Uterus (tissue), 4 donors: ENCODE results near the gene MAP4K4. TPM values are rescaled to one million over a fixed set of nuclear protein-coding genes. Genes with fewer than 3 reads are reported as not detected.

Experiments
- DNase-seq, 2 donors: peaks; one replicate each; pipeline ENCODE4 v3.0.0-alpha.2; 2019 to 2020
- H3K27ac ChIP-seq, 2 donors: fragments of 200-600 bp; sonication (generic); 1 replicate in 1 of 2; 2 replicates in 1 of 2; pipeline ENCODE4 v1.5.1; 2016 to 2018
- H3K27me3 ChIP-seq, 2 donors: fragments of 200-600 bp; sonication (generic); one replicate each; pipeline ENCODE4 v1.5.1; 2018 to 2019; ENCODE audit warnings: control low read depth in 1 of 2
- H3K36me3 ChIP-seq, 2 donors: fragments of 200-600 bp; sonication (generic); one replicate each; pipeline ENCODE4 v1.5.1; 2019; ENCODE audit warnings: control low read depth in 1 of 2
- H3K4me1 ChIP-seq, 2 donors: fragments of 200-600 bp; sonication (generic); one replicate each; pipeline ENCODE4 v1.5.1; 2018 to 2019; ENCODE audit warnings: control low read depth in 1 of 2
- H3K4me3 ChIP-seq, 2 donors: fragments of 200-600 bp; sonication (generic); 1 replicate in 1 of 2; 2 replicates in 1 of 2; pipeline ENCODE4 v1.5.1; 2018 to 2019; ENCODE audit warnings: mild to moderate bottlenecking in 1 of 2
- H3K9me3 ChIP-seq, 2 donors: fragments of 200-600 bp; sonication (generic); one replicate each; pipeline ENCODE4 v1.5.1; 2019; ENCODE audit warnings: control low read depth in 1 of 2
- POLR2A ChIP-seq, 2 donors: fragments of 450-650 bp; IDR thresholded peaks; one replicate each; pipeline ENCODE4 v1.6.1; 2016; ENCODE audit warnings: antibody characterized with exemption in 2 of 2, mild to moderate bottlenecking in 1 of 2, moderate library complexity in 1 of 2
- intact Hi-C: fragments of 100-400 bp; cut with DNase I; formaldehyde crosslinking; loops from one replicate; pipeline ENCODE4 v1.15.1; 2023; ENCODE audit warnings: low total_unique reads
- total RNA-seq, 4 donors: library from RNA; depleted of rRNA in 3 of 4; stranded (reverse); fragments of >200 nt in 3 of 4; gene quantifications; one replicate each; pipeline versions ENCODE4 v1.1.0 to v1.2.4, GENCODE V29; 2014 to 2023
- TF ChIP-seq, protein P1 (sequence below), 4 experiments: fragments of 200-600 bp in 2 of 4; fragments of 450-650 bp in 2 of 4; sonication (generic) in 2 of 4; IDR thresholded peaks; one replicate each; pipeline ENCODE4 v1.5.1; 2016 to 2019; ENCODE audit warnings: antibody characterized with exemption in 4 of 4, mild to moderate bottlenecking in 2 of 4, moderate library complexity in 1 of 4
- donor health status: DM: yes; HTN: yes; CAD: no.

The MAP4K4 gene
- total RNA-seq, 4 donors from 2014 or later = 17.9 to 87.2 (median 55.4) TPM

- no peaks in the 10 kb centered on the region for H3K27me3 ChIP-seq
- intact Hi-C loops = loop anchor here (10.0 kb wide), 1 partner anchor 611 kb away; no protein-coding TSS in a partner anchor
- H3K4me3 ChIP-seq = no peak overlapping the region
- H3K9me3 ChIP-seq = no peaks in the 10 kb centered on the region
- no peak for TF ChIP-seq POLR2A (IDR thresholded peaks at IDR 0.05)
- TF ChIP-seq, protein P1, sequence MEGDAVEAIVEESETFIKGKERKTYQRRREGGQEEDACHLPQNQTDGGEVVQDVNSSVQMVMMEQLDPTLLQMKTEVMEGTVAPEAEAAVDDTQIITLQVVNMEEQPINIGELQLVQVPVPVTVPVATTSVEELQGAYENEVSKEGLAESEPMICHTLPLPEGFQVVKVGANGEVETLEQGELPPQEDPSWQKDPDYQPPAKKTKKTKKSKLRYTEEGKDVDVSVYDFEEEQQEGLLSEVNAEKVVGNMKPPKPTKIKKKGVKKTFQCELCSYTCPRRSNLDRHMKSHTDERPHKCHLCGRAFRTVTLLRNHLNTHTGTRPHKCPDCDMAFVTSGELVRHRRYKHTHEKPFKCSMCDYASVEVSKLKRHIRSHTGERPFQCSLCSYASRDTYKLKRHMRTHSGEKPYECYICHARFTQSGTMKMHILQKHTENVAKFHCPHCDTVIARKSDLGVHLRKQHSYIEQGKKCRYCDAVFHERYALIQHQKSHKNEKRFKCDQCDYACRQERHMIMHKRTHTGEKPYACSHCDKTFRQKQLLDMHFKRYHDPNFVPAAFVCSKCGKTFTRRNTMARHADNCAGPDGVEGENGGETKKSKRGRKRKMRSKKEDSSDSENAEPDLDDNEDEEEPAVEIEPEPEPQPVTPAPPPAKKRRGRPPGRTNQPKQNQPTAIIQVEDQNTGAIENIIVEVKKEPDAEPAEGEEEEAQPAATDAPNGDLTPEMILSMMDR (IDR thresholded peaks at IDR 0.05) = no peak
- no peak for DNase-seq
- no peak overlapping the region for H3K27ac ChIP-seq
- no peaks in the 10 kb centered on the region for H3K36me3 ChIP-seq
- no peaks in the 10 kb centered on the region for H3K4me1 ChIP-seq
Measured at GRCh38 chr2:101844055-101844635, 146.6 kb downstream of the MAP4K4 start.

GRCh38 chr2:101846973-101847372 lies 149.5 kb downstream of the MAP4K4 start:
- no peaks in the 10 kb centered on the region for H3K9me3 ChIP-seq
- intact Hi-C loops = loop anchor here (10.0 kb wide), 1 partner anchor 608 kb away; no protein-coding TSS in a partner anchor
- H3K27me3 ChIP-seq = no peaks in the 10 kb centered on the region
- no peak for DNase-seq
- peaks cover 0 to 3% of the 10 kb centered on the region in 2 donors for H3K4me1 ChIP-seq
- H3K4me3 ChIP-seq = no peak overlapping the region
- no peak overlapping the region for H3K27ac ChIP-seq
- no peaks in the 10 kb centered on the region for H3K36me3 ChIP-seq
- TF ChIP-seq, protein P1 (IDR thresholded peaks at IDR 0.05) = no peak
- TF ChIP-seq POLR2A (IDR thresholded peaks at IDR 0.05) = no peak

DNA sequence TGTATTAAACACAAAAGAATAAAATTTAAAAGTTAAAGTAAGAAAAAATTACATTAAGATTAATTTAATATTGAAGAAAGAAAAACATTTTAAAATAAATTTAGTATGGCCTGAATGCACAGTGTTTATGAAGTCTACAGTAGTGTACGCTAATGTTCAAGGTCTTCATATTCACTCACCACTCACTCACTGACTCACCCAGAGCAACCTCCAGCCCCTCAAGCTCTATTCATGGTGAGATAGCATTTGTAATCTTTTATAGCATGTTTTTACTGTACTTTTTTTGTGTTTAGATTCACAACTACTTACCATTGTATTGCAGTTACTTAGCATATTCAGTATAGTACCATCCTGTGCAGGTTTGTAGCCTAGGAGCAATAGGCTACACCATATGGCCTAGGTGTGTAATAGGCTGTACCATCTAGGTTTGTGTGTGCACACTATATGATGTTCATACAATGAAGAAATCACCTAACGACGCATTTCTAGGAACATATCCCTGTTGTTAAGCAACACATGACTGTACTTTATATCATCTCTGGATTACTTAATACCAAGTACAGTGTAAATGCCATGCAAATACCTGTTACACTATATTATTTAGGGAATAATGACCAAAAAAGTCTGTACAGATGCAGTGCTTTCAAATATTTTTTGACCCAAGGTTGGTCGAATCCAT lies 150.3 kb downstream of the MAP4K4 start:
- Histone ChIP-seq H3K27ac (no peak overlapping the region), H3K4me3 (no peak overlapping the region), H3K36me3 (no peaks in the 10 kb centered on the region), H3K9me3 (no peaks in the 10 kb centered on the region), H3K4me1 (peaks cover 0 to 3% of the 10 kb centered on the region in 2 donors), H3K27me3 (no peaks in the 10 kb centered on the region)
- DNase-seq = no peak
- intact Hi-C loops = loop anchor here (10.0 kb wide), 1 partner anchor 607 kb away; no protein-coding TSS in a partner anchor
- no peak for TF ChIP-seq POLR2A (IDR thresholded peaks at IDR 0.05)
- TF ChIP-seq, protein P1 (IDR thresholded peaks at IDR 0.05) = no peak

DNA sequence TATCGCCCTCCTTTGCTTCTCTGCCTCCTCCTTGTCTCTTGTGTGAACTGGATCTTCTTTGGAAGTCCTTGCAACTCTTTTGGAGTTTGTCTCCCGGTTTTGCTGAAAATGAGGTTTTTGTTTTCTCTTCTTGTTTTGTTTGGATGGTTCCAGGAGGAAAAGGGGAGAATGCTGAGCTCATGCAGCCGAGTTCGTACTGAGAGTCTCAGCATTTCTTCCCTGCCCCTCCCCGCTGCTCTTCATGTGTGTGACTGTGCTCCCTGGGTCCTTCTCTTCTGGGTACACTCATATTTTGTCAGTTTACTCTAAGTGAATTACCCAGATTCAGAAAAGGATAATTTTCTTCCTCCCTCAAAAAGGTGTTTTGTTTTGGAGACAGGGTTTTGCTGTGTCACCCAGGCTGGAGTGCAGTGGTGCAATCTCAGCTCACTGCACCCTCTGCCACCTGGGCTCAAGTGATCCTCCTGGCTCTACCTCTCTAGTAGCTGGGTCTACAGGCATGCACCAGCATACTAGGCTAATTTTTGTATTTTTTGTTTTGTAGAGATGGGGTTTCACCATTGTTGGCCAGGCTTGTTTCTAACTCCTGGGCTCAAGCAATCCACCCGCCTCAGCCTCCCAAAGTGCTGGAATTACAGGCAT lies 151.4 kb downstream of the MAP4K4 start:
- H3K4me1 ChIP-seq = peaks cover 0 to 3% of the 10 kb centered on the region in 2 donors

More for the DNA sequence above, 151.4 kb downstream of the MAP4K4 start:
- H3K36me3 ChIP-seq = no peaks in the 10 kb centered on the region
- no peaks in the 10 kb centered on the region for H3K27me3 ChIP-seq
- no peak overlapping the region for H3K27ac ChIP-seq
- TF ChIP-seq POLR2A (IDR thresholded peaks at IDR 0.05) = no peak
- TF ChIP-seq, protein P1 (IDR thresholded peaks at IDR 0.05) = no peak
- intact Hi-C loops = loop anchor here (10.0 kb wide), 1 partner anchor 606 kb away; no protein-coding TSS in a partner anchor
- no peak for DNase-seq
- no peaks in the 10 kb centered on the region for H3K9me3 ChIP-seq
- no peak overlapping the region for H3K4me3 ChIP-seq
